KMS-11 (cell line): ENCODE measurements around the gene TAF13.

Experiments used
- H2AFZ ChIP-seq: fragments of 200-600 bp; sonication (generic); 2 replicates; pipeline ENCODE4 v1.6.1; 2016; ENCODE audit warnings: antibody characterized with exemption, mixed run types, low read depth
- H3K27ac ChIP-seq: fragments of 200-600 bp; sonication (generic); 2 replicates; pipeline ENCODE4 v1.6.1; 2016; ENCODE audit warnings: mild to moderate bottlenecking, mixed run types
- H3K27me3 ChIP-seq: fragments of 200-600 bp; sonication (generic); 2 replicates; pipeline ENCODE4 v1.6.1; 2017; ENCODE audit warnings: mild to moderate bottlenecking, low read depth, mixed run types, moderate library complexity; ENCODE audit not compliant: insufficient read depth
- H3K36me3 ChIP-seq: fragments of 200-600 bp; sonication (generic); 2 replicates; pipeline ENCODE4 v1.6.1; 2017; ENCODE audit warnings: mild to moderate bottlenecking, mixed run types; ENCODE audit not compliant: insufficient read depth
- H3K4me1 ChIP-seq: fragments of 200-600 bp; sonication (generic); 2 replicates; pipeline ENCODE4 v1.6.1; 2016; ENCODE audit warnings: mild to moderate bottlenecking, low read depth, mixed run types; ENCODE audit not compliant: poor library complexity, severe bottlenecking
- H3K4me2 ChIP-seq: fragments of 200-600 bp; sonication (generic); 2 replicates; pipeline ENCODE4 v1.7.0; 2016; ENCODE audit warnings: mild to moderate bottlenecking, mixed run types
- H3K4me3 ChIP-seq: fragments of 200-600 bp; sonication (generic); IDR thresholded peaks from 2 replicates; pipeline ENCODE4 v1.6.1; 2017; ENCODE audit warnings: low read depth, low read length, mixed read lengths; ENCODE audit not compliant: insufficient read depth
- H3K79me2 ChIP-seq: fragments of 200-600 bp; sonication (generic); 2 replicates; pipeline ENCODE4 v1.6.1; 2016; ENCODE audit warnings: low read depth, mixed run types; ENCODE audit not compliant: insufficient read depth
- H3K9ac ChIP-seq: fragments of 200-600 bp; sonication (generic); 2 replicates; pipeline ENCODE4 v1.6.1; 2016; ENCODE audit warnings: mild to moderate bottlenecking, mixed run types
- H4K20me1 ChIP-seq: fragments of 200-600 bp; sonication (generic); 2 replicates; pipeline ENCODE4 v1.6.1; 2016; ENCODE audit warnings: mild to moderate bottlenecking, mixed run types; ENCODE audit not compliant: insufficient read depth
- TF ChIP-seq, protein P1 (sequence below): fragments of 200-600 bp; sonication (generic); conservative IDR thresholded peaks from 2 replicates; pipeline ENCODE4 v1.6.1; 2017; ENCODE audit warnings: low read depth, mild to moderate bottlenecking, antibody characterized with exemption, low read length, moderate library complexity, mixed read lengths

The TAF13 gene

GRCh38 chr1:109115685-109116084, 39.9 kb upstream of the TAF13 start:
- H3K4me3 ChIP-seq: no peak overlapping the region
- H3K79me2 ChIP-seq: no peaks in the 10 kb centered on the region
- no peak overlapping the region for H3K9ac ChIP-seq
- TF ChIP-seq, protein P1, sequence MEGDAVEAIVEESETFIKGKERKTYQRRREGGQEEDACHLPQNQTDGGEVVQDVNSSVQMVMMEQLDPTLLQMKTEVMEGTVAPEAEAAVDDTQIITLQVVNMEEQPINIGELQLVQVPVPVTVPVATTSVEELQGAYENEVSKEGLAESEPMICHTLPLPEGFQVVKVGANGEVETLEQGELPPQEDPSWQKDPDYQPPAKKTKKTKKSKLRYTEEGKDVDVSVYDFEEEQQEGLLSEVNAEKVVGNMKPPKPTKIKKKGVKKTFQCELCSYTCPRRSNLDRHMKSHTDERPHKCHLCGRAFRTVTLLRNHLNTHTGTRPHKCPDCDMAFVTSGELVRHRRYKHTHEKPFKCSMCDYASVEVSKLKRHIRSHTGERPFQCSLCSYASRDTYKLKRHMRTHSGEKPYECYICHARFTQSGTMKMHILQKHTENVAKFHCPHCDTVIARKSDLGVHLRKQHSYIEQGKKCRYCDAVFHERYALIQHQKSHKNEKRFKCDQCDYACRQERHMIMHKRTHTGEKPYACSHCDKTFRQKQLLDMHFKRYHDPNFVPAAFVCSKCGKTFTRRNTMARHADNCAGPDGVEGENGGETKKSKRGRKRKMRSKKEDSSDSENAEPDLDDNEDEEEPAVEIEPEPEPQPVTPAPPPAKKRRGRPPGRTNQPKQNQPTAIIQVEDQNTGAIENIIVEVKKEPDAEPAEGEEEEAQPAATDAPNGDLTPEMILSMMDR: no peak
- no peaks in the 10 kb centered on the region for H4K20me1 ChIP-seq
- H3K4me2 ChIP-seq: no peak overlapping the region
- H2AFZ ChIP-seq: no peak overlapping the region
- H3K4me1 ChIP-seq: peaks cover 20% of the 10 kb centered on the region
- no peak overlapping the region for H3K27ac ChIP-seq
- H3K27me3 ChIP-seq: peaks cover 26% of the 10 kb centered on the region; the same call in 1 of the 2 replicates
- H3K36me3 ChIP-seq: no peaks in the 10 kb centered on the region

DNA sequence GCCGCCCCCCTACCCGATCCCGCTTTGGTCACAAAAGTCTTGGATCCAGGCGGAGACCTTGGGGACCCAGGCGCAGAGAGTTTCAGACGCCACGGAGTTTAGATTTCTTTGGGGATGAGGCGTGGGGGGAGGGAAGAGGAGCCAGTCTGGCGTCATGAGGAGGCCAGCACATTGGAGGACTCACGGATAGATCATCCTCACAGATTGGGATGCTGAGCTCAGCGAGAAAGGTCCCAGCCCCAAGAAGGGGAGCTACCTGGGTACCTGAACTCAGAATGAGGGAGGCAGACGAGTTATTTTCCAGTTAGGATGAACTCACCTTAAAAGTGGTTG, 38.5 kb upstream of the TAF13 start:
- no peaks in the 10 kb centered on the region for H3K36me3 ChIP-seq
- H3K4me2 ChIP-seq: peak overlapping the region; percentile 36
- H4K20me1 ChIP-seq: no peaks in the 10 kb centered on the region
- peaks cover 20% of the 10 kb centered on the region for H3K4me1 ChIP-seq
- peak overlapping the region; percentile 52; the same call in 1 of the 2 replicates for H2AFZ ChIP-seq
- no peak overlapping the region for H3K27ac ChIP-seq
- no peak overlapping the region for H3K4me3 ChIP-seq
- TF ChIP-seq, protein P1: no peak
- no peak overlapping the region for H3K9ac ChIP-seq
- H3K79me2 ChIP-seq: no peaks in the 10 kb centered on the region
- H3K27me3 ChIP-seq: peaks cover 26% of the 10 kb centered on the region; the same call in 1 of the 2 replicates

DNA sequence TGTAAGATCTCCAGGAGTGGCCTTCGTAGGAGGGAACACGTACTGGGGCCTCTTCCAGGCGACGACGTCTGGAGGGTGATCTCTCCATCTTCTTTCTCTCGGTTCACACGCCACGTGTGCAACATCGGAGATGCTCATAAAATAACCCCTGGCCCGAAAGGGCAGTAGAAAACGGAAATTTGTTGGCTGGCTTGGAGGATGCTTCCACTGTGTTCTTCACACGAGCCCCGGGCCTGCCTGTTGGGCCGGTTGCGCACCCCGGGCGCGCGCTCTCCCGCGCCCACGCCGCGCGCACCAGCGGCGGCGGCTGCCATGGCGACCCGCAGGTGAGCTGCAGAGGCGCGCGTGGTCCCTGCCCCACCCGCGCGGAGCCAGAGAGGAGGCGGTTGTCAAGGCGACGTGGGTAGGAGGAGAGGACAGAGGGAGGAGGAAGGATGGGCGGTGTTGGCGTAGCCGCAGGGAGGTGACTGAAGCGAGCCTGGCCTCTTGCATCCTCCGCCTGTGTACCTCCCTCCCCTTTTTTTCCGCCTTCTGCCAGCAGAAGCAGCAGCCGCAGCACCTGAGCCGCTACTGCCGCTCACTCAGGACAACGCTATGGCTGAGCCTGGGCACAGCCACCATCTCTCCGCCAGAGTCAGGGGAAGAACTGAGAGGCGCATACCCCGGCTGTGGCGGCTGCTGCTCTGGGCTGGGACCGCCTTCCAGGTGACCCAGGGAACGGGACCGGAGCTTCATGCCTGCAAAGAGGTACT, 38.0 kb upstream of the TAF13 start, which contains the start of gene ELAPOR1:
ELAPOR1 (plus strand) TSS at position 526 of the 752 bp plus-strand sequence; CDS start at position 595, 69 bp downstream.
- Histone ChIP-seq H3K9ac (no peak within 1 kb of the TSS), H4K20me1 (no peaks in the 10 kb centered on the region), H2AFZ (peak within 1 kb of the TSS; percentile 52), H3K4me3 (peak within 1 kb of the TSS; percentile 79), H3K4me1 (peaks cover 20% of the 10 kb centered on the region), H3K4me2 (peak within 1 kb of the TSS; percentile 36), H3K79me2 (no peaks in the 10 kb centered on the region), H3K36me3 (no peaks in the 10 kb centered on the region), H3K27me3 (peaks cover 26% of the 10 kb centered on the region; the same call in 1 of the 2 replicates), H3K27ac (no peak within 1 kb of the TSS)
- TF ChIP-seq, protein P1: no peak

- Histone ChIP-seq H3K4me1 (peaks cover 20% of the 10 kb centered on the region), H4K20me1 (no peaks in the 10 kb centered on the region), H3K36me3 (no peaks in the 10 kb centered on the region), H3K79me2 (no peaks in the 10 kb centered on the region), H3K9ac (no peak overlapping the region), H3K27me3 (peaks cover 26% of the 10 kb centered on the region; the same call in 1 of the 2 replicates), H3K27ac (no peak overlapping the region; the same call in 1 of the 2 replicates), H2AFZ (peak overlapping the region; percentile 52), H3K4me3 (peak overlapping the region; percentile 58), H3K4me2 (peak overlapping the region; percentile 36)
- TF ChIP-seq, protein P1: peak; percentile 97
Observed at GRCh38 chr1:109112652-109113285, 37.0 kb upstream of the TAF13 start.
